IgD-negative memory B cell (primary cell): ENCODE results near the gene GNAO1. TPM values are rescaled to one million over a fixed set of nuclear protein-coding genes. Genes with fewer than 3 reads are reported as not detected.

Experiments
- H3K27ac Mint-ChIP-seq, 3 donors: one replicate each; pipeline ENCODE4 v1.8.0; 2020 to 2022; ENCODE audit warnings: mild to moderate bottlenecking in 3 of 3, mixed read lengths in 3 of 3, moderate library complexity in 1 of 3
- H3K27me3 Mint-ChIP-seq: one replicate; pipeline ENCODE4 v1.8.0; 2021; ENCODE audit warnings: mixed read lengths
- H3K36me3 Mint-ChIP-seq: one replicate; pipeline ENCODE4 v1.8.0; 2020; ENCODE audit warnings: mild to moderate bottlenecking, mixed read lengths
- H3K4me1 Mint-ChIP-seq, 3 donors: one replicate each; pipeline ENCODE4 v1.8.0; 2020 to 2022; ENCODE audit warnings: mixed read lengths in 3 of 3, mild to moderate bottlenecking in 1 of 3
- H3K4me3 Mint-ChIP-seq, 4 donors: one replicate each; pipeline ENCODE4 v1.8.0; 2020 to 2022; ENCODE audit warnings: mild to moderate bottlenecking in 4 of 4, mixed read lengths in 4 of 4, moderate library complexity in 3 of 4
- H3K9me3 Mint-ChIP-seq, 3 donors: one replicate each; pipeline ENCODE4 v1.8.0; 2020 to 2021; ENCODE audit warnings: mixed read lengths in 3 of 3, mild to moderate bottlenecking in 1 of 3
- polyA plus RNA-seq: library from polyadenylated mRNA; unstranded; fragments of 300-500 nt; fragmentation: Illumina TruSeq; gene quantifications from one replicate; pipeline ENCODE4 v1.2.3, GENCODE V29; 2021

The GNAO1 gene
- polyA plus RNA-seq, 1 donor from 2014 or later = 0.58 TPM

GRCh38 chr16:56262148-56262547, 70.9 kb downstream of the GNAO1 start:
- H3K27me3 Mint-ChIP-seq = peaks cover 7% of the 10 kb centered on the region
- peaks cover 0 to 12% (median 11%) of the 10 kb centered on the region in 3 donors for H3K4me1 Mint-ChIP-seq
- peak overlapping the region in 2 of 4 donors; percentile 55 to 84 for H3K4me3 Mint-ChIP-seq
- H3K27ac Mint-ChIP-seq = peak overlapping the region in 1 of 3 donors; percentile 76
- no peaks in the 10 kb centered on the region for H3K9me3 Mint-ChIP-seq
- H3K36me3 Mint-ChIP-seq = no peaks in the 10 kb centered on the region

GRCh38 chr16:56262551-56263245, 71.4 kb downstream of the GNAO1 start:
- no peaks in the 10 kb centered on the region for H3K36me3 Mint-ChIP-seq
- H3K27me3 Mint-ChIP-seq = peaks cover 7% of the 10 kb centered on the region
- H3K27ac Mint-ChIP-seq = peak overlapping the region in 1 of 3 donors; percentile 76
- H3K4me3 Mint-ChIP-seq = peak overlapping the region in 2 of 4 donors; percentile 55 to 84
- no peaks in the 10 kb centered on the region for H3K9me3 Mint-ChIP-seq
- peaks cover 0 to 12% (median 11%) of the 10 kb centered on the region in 3 donors for H3K4me1 Mint-ChIP-seq

DNA sequence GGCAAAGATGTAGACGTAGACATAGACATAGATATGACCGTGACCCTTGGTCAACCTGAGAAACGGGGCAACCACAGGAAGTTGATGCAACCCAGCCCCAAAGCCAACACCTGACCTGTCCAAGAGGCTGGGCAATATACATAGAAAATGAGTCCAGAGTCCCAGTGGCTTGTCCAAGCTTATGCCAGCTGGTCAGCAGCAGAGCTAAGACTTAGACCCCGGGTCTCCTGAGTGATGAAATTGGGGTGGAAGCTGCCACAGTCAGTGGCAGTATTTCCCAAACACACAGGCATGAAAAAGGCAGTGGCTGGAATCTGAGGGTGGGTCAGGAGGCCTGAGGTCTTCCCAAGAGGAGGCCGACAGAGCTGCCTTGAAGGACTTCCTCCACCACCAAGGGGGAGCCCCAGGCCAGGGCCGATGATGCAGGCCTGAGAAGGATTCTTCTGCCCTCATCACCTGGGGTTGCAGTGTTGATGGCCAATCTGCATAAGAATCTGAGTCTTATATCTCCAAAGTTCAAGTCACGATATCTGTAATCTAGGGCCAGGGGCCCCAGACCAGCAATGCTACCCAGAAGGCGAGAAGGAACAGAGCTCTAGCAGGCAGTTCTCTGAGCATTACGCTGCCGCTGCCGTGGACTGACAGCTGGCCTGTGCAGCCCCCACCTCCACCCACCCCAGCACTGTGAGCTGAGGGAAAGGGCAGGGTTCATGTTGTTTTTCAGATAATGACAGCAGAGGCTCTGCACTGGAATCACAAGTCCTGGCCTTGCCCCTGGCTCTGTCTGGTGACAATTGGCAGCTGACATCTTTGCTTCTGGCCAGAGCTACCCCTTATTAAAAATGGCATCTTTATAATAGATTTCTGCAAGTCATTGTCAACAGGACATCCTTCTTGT, 72.7 kb downstream of the GNAO1 start:
- no peak overlapping the region for H3K27ac Mint-ChIP-seq
- H3K9me3 Mint-ChIP-seq = no peaks in the 10 kb centered on the region
- H3K36me3 Mint-ChIP-seq = no peaks in the 10 kb centered on the region
- H3K4me1 Mint-ChIP-seq = peaks cover 0 to 12% (median 11%) of the 10 kb centered on the region in 3 donors
- H3K4me3 Mint-ChIP-seq = no peak overlapping the region
- peaks cover 11% of the 10 kb centered on the region for H3K27me3 Mint-ChIP-seq

DNA sequence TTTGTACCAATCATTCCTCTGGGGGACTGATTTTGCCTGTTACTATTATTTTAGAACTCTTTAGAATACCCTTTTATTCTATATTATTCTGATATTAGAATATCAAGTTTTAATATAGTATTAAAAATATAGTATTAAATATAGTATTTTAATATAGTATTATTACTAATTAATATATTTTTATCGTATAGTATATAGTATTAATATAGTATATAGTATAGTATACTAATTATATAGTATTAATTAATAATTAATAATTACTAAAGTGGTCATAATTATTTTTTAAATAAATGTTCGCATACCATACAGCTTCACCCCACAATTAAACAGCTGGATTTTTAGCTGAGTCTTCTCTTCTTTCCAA, 73.3 kb downstream of the GNAO1 start:
- Mint-ChIP-seq H3K9me3 (no peaks in the 10 kb centered on the region), H3K4me1 (peaks cover 0 to 12% (median 11%) of the 10 kb centered on the region in 3 donors)

GRCh38 chr16:56265184-56265583, 73.9 kb downstream of the GNAO1 start:
- Mint-ChIP-seq H3K27ac (no peak overlapping the region), H3K27me3 (peaks cover 11% of the 10 kb centered on the region)

More for the DNA sequence above, 73.3 kb downstream of the GNAO1 start:
- Mint-ChIP-seq H3K27ac (no peak overlapping the region), H3K36me3 (peaks cover 2% of the 10 kb centered on the region), H3K27me3 (peaks cover 11% of the 10 kb centered on the region), H3K4me3 (no peak overlapping the region)

DNA sequence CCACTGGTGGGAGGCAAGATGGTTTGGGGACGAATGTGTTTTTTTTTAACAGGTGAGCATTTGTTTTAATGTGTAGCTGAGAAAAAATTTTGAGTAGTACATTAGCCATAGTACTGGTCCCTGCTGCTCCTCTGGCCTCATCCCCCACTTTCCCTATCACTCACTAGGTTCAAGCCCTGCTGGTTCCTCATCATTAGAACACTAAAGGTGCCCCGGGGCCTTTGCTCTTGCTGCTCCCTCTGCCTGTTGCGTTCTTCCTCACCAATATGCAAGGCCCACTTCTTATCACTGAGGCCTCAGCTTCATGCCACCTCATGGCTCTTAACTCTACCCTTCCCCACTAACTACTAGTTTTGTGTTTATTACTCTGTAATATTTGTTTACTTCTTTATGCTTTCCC, 74.5 kb downstream of the GNAO1 start:
- no peak overlapping the region for H3K27ac Mint-ChIP-seq
- H3K4me3 Mint-ChIP-seq = no peak overlapping the region
- H3K36me3 Mint-ChIP-seq = peaks cover 2% of the 10 kb centered on the region
- peaks cover 12% of the 10 kb centered on the region for H3K27me3 Mint-ChIP-seq
- H3K4me1 Mint-ChIP-seq = peaks cover 0 to 12% (median 11%) of the 10 kb centered on the region in 3 donors
- no peaks in the 10 kb centered on the region for H3K9me3 Mint-ChIP-seq

More at GRCh38 chr16:56265184-56265583, 73.9 kb downstream of the GNAO1 start:
- H3K4me3 Mint-ChIP-seq = no peak overlapping the region
- H3K36me3 Mint-ChIP-seq = peaks cover 2% of the 10 kb centered on the region
- no peaks in the 10 kb centered on the region for H3K9me3 Mint-ChIP-seq
- peaks cover 0 to 12% (median 11%) of the 10 kb centered on the region in 3 donors for H3K4me1 Mint-ChIP-seq

DNA sequence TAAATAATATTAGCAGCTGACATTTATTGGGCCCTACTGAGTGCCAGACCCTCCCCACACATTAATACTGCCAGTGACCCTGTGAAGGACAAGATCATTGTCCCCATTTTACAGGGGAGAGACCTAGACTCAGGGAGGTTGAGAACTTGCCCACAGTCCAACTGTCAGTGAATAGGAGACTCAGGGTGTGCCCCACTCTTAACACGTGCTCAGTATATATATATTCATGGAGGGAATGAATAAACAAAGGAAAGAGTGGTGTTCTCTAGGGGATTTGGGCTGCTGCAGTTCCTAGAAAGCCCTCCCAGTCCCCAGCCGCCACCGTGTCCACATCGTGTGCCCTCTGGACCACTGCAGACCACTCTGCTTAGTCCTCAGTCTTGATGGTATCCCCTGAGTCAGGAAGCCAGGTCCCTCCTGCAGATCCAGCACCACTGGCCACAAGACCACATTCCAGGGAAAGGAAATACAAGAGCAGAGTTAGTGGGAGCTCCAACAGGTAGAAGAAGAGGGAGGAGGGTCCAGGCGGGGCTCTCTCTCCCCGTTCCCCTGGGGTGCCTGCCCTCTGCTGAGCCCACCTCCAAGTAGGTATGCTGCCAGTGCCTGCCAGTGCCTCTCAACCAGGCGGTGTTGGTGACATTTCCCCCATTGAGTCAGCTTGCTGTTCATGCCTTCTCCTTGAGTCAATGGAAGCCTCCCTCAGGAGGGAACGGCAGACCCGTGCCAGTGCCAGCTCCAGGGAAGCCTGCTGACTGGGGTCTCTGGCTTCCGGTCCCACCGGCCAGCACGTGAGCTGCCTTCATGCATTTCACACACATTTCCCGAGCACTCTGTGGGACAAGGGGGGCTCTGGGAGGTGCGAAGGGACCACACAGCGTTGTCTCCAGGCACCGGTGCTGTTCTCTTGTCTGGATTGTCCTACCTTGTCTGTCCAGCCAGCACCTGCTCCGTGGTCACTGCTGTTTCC, 75.6 kb downstream of the GNAO1 start:
- Mint-ChIP-seq H3K27me3 (peaks cover 10% of the 10 kb centered on the region), H3K4me3 (peak overlapping the region in 1 of 4 donors; percentile 52), H3K27ac (no peak overlapping the region), H3K9me3 (no peaks in the 10 kb centered on the region), H3K4me1 (peaks cover 0 to 10% (median 10%) of the 10 kb centered on the region in 3 donors), H3K36me3 (peaks cover 2% of the 10 kb centered on the region)

DNA sequence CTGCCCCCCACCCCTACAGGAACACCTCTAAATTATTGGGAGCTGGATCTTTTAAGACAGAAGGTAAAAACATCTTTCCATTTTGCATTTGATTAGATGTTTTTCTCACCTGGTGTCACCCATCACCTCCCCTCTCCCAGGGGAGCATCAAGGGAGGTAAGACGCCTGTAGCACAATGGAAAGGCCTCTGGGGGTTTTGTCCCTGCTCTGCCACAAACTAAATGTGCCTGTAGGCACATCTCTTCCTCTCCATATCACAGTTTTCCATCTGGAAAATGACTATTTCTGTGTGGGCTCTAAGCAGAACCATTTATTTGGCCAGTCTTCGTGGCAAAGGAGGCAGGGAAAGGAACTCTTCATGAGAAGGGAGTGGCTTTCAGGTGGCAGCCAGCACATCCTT, 76.6 kb downstream of the GNAO1 start:
- H3K36me3 Mint-ChIP-seq = peaks cover 2% of the 10 kb centered on the region
- H3K9me3 Mint-ChIP-seq = no peaks in the 10 kb centered on the region
- H3K27me3 Mint-ChIP-seq = peaks cover 6% of the 10 kb centered on the region
- no peak overlapping the region for H3K4me3 Mint-ChIP-seq
- peaks cover 0 to under 1% (median under 1%) of the 10 kb centered on the region in 3 donors for H3K4me1 Mint-ChIP-seq
- H3K27ac Mint-ChIP-seq = no peak overlapping the region

- H3K27ac Mint-ChIP-seq = no peak overlapping the region
- peaks cover 2% of the 10 kb centered on the region for H3K36me3 Mint-ChIP-seq
- H3K27me3 Mint-ChIP-seq = peaks cover 6% of the 10 kb centered on the region
- no peak overlapping the region for H3K4me3 Mint-ChIP-seq
- no peaks in the 10 kb centered on the region for H3K4me1 Mint-ChIP-seq
- H3K9me3 Mint-ChIP-seq = peaks cover 0 to 5% (median 0%) of the 10 kb centered on the region in 3 donors
These were observed 77.5 kb downstream of the GNAO1 start for GRCh38 chr16:56268799-56269198.

DNA sequence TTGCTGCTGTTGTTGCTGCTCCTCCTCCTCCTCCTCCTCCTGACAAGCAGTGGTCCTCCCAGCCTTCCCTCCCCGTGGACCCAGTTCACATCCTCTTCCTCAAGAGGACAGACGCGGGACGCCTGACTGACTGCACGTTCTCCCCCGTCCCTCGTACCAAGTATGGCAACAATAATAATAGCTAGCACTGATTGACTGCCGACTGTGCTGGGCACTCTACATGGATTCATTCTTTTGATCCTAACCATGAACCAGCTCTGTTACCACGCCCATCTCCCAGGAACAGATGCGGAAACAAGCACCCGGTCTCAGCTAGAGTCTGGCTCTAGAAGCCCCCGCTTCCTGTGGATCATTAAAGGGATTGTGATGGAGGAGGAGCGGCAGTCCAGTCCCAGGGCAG, 78.0 kb downstream of the GNAO1 start:
- peaks cover 0 to 10% (median 3%) of the 10 kb centered on the region in 3 donors for H3K9me3 Mint-ChIP-seq
- H3K4me3 Mint-ChIP-seq = no peak overlapping the region
- peaks cover 6% of the 10 kb centered on the region for H3K27me3 Mint-ChIP-seq
- no peak overlapping the region for H3K27ac Mint-ChIP-seq
- no peaks in the 10 kb centered on the region for H3K4me1 Mint-ChIP-seq
- H3K36me3 Mint-ChIP-seq = peaks cover 2% of the 10 kb centered on the region

DNA sequence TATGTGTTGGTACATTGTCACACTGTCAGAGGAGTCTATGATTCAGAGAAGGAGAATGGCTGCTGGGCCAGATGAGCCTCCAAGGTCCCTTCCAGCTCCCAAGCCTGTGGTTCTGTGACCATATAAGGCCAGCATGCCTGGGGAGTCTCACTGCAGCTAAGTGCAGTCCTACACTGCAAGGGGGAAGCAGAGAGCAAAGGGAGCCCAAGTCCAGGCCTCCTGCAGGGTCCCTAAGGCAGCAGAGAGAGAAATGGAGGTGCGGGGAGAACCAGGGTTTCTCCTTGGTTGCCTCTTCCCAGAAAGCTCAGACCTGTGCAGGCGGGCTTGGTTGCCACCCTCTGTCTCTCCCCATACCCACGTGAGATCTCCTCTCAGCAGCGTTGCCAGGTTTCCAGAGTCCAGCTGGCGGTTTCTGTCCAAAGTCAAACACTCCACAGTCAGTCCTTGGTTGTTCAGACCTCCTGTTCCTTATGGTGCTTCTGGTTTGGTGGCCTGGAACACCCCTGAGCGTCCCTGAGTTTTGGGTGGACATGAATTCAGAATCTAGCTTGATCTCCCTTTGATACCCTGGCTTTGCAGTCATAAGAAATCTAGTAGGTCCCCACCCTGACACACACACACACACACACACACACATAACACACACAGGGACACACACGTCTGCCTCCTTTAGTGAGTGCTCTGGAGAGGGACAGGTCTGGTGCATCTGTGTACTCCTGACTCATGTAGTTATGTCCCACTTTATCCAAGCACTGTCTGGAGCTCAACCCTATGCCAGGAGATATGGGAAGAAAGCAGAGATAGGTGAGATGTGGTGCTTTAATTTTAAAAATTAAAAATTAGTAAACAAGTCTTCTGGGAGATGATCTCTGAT, 78.8 kb downstream of the GNAO1 start:
- Mint-ChIP-seq H3K36me3 (peaks cover 2% of the 10 kb centered on the region), H3K4me1 (no peaks in the 10 kb centered on the region), H3K27ac (peak overlapping the region in 1 of 3 donors; percentile 43), H3K4me3 (no peak overlapping the region), H3K27me3 (peaks cover 7% of the 10 kb centered on the region), H3K9me3 (peaks cover 0 to 15% (median 3%) of the 10 kb centered on the region in 3 donors)

DNA sequence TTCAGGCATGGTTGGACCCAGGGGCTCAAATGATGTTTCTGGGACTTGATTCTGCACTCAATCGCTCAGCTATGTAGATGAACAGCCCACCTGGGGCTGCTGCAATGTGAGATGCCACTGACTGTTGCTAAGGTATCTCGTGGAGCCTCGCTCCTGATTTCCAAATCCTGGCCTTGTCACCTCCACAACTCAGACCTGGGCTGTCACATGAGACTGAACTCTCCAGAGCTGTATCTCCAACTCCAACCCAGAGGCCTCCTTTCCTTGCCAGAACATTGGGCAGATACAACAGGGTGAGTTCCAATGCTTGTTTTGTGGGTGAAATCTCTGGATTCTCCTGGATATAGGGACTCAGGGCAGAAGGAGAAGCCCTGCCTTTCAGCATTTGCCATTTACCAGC, 79.5 kb downstream of the GNAO1 start:
- Mint-ChIP-seq H3K36me3 (peaks cover 2% of the 10 kb centered on the region), H3K27ac (peak overlapping the region in 1 of 3 donors; percentile 43), H3K4me1 (no peaks in the 10 kb centered on the region), H3K27me3 (peaks cover 10% of the 10 kb centered on the region), H3K9me3 (peaks cover 0 to 15% (median 3%) of the 10 kb centered on the region in 3 donors), H3K4me3 (no peak overlapping the region)

- Mint-ChIP-seq H3K27me3 (peaks cover 10% of the 10 kb centered on the region), H3K36me3 (peaks cover 2% of the 10 kb centered on the region), H3K9me3 (peaks cover 0 to 15% (median 3%) of the 10 kb centered on the region in 3 donors), H3K4me1 (no peaks in the 10 kb centered on the region), H3K27ac (no peak overlapping the region), H3K4me3 (no peak overlapping the region)
These were observed 81.2 kb downstream of the GNAO1 start for GRCh38 chr16:56272583-56272894.

DNA sequence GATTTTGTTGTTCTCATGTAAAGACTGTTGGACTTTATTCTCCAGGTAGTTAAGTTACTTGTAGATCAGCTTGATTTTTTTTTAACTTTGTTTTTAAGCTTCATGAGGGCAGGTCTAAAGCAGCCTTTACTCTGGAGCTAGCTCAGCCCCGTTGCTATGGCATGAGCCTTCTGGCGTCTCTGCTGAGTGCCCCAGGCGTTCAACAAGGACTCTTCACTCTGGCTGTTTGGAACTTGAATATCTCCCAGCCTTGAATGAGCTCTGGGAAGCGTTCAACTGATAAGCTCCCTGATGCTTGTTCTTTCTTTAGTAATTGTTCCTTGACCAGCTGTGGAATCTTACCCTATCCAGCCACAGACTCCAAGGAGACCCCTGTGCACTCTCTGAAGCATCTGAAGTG, 82.3 kb downstream of the GNAO1 start:
- no peak overlapping the region for H3K27ac Mint-ChIP-seq
- no peak overlapping the region for H3K4me3 Mint-ChIP-seq
- H3K4me1 Mint-ChIP-seq = no peaks in the 10 kb centered on the region
- H3K9me3 Mint-ChIP-seq = peaks cover 0 to 15% (median 3%) of the 10 kb centered on the region in 3 donors
- H3K27me3 Mint-ChIP-seq = peaks cover 9% of the 10 kb centered on the region
- H3K36me3 Mint-ChIP-seq = peaks cover 2% of the 10 kb centered on the region
